NB4 (cell line): ENCODE results near the gene GEMIN5.

Source experiments
- CTCF ChIP-seq: IDR thresholded peaks from one replicate; pipeline ENCODE4 v1.5.1; 2012; ENCODE audit warnings: low read depth, low read length
- MYC ChIP-seq: IDR thresholded peaks from 2 replicates; pipeline ENCODE4 v1.6.1; 2011; ENCODE audit warnings: low read depth, low read length
- POLR2A ChIP-seq: IDR thresholded peaks from 2 replicates; pipeline ENCODE4 v1.6.1; 2011; ENCODE audit warnings: mild to moderate bottlenecking; ENCODE audit not compliant: insufficient read length; ENCODE audit errors: extremely low read depth

DNA sequence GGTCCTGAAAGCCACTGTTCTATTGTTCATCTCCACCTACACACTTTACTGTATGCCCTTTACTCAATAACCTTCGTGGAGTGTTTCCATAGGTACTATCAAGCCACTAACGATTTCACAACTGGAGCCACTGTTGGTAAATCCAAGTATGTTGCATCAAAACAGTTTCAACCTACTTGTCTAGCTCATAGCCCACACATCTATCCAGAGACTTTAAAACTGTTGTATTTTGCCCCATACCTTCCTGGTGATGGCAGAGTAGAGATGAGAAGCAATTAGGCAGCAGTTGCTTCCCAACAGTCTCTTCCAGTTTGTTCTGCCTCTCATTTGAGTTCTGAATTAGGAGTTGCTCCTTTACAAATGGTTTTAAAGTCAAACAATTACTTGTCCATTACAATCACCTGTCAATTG, 88.2 kb downstream of the GEMIN5 start:
- no peak for TF ChIP-seq CTCF
- no peak for TF ChIP-seq MYC
- no peak for TF ChIP-seq POLR2A
